CD1c-positive myeloid dendritic cell (primary cell): ENCODE data around the gene LY9.
A peak's percentile ranks its signal among the peaks of the same experiment; 100 is the strongest.
"Not testable (repeated sequence)": the region's sequence is repeated elsewhere in the genome, so short reads cannot be mapped to it uniquely, and the experiment has no call there.

Experiments
- DNase-seq: peaks from one replicate; pipeline ENCODE4 v3.0.0-alpha.2; 2016; ENCODE audit errors: extremely low spot score

Gene LY9

DNA sequence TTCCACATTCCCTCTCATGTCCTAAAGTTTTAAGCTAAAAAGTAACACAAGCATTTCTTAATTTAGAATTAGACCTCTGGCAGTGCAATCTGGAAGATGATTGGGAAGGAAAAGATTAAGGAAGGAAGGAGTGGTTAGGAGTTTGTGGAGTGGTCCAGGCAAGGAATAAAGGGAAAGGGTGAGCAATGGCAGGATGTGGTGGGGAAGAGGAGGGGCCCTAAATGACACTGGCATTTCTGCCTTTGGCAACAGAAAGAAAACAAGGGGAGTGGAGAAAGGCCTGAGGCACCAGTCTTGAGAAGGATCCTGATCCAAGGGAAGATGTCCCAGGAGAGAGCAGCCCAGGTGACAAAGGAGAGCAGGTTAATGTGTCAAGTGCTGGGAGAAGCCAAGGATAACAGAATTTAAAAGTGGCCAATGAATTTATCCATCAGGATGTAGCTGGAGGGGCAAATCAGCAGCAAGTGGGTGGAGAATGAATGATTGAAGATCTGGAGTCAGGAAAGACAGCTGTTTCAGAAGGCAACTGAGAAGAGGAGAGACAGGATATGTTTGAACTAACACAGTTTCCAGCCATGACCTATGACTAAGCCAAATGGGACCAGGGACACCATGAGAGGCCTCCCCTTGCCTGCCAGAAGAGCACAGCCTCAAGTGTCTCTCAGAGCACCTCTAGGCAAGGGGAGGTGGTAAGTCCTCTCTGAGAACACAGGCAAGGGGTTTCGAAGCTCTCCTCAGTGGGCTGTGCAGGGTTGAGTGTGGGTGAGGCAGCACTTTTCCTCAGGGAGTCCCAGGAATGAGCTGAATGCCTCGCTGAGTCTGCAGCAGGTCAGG, 20.9 kb upstream of the LY9 start:
- DNase-seq: no peak

DNA sequence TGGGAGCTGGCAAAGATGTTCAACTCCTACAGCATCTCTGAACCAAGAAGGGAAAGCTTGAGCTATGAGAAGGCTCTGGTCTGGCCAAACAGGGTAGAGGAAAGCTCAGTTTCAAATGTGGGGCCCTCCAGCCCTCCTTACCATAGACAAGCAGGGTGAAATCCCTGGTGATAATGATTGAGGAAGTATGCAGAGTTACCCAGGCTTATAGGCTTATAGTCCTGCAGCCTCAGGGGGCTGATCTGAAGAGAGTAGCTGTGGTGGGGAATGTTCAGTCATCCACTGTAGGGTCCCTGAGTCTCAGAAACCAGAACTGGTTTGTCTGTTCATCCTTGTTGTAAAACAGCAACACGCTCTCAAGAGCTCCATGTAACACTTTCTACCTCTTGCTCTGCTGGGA, 19.8 kb upstream of the LY9 start:
- DNase-seq: no peak

DNA sequence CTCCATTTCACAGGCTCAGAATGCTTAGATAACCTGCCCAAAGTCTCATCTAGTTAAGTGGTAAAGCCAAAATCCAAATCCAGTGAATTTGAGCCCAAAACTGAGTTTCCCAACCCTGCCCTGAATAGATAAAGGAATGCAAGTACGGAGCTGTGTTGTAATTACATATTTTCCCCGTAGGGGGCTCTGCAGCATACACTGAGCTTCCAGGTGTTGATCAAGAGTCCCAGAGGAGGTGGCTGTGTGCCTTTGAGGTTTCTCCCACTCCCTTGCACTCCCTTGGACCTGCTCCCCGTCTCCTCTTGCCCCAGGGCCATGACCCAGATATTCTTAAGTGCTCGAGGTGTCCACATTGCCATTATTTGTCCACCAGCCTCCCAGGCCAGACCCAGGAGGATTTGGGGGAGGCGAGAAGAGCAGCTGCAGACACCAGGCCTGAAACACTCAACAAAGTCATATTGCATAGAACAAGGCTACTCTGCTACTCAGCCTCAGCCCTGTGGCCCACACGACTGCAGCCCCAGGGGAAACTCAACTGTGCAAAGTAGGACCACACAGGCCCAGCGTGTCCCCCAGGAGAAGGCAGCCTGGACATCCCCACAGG, 18.4 kb upstream of the LY9 start:
- peak; percentile 67 for DNase-seq

DNA sequence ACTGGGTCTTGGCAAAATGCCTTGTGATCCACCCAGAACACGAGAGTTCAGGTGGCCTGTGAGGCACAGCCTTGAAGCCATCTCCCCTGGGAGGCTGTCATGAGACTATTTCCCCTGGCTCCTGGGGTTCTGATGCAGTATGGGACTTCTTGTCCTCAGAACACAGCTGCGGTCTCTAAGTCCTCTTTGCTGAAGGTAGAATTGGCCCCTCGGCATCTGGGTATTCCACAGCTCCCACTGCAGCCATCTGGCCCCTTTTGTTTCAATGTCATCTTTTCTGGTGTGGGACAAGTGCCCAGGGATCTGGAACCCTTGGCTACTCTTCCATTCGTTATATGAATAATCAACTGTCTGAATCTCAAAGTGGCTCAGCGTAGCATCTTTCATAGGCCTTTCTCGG, 17.0 kb upstream of the LY9 start:
- no peak for DNase-seq

DNA sequence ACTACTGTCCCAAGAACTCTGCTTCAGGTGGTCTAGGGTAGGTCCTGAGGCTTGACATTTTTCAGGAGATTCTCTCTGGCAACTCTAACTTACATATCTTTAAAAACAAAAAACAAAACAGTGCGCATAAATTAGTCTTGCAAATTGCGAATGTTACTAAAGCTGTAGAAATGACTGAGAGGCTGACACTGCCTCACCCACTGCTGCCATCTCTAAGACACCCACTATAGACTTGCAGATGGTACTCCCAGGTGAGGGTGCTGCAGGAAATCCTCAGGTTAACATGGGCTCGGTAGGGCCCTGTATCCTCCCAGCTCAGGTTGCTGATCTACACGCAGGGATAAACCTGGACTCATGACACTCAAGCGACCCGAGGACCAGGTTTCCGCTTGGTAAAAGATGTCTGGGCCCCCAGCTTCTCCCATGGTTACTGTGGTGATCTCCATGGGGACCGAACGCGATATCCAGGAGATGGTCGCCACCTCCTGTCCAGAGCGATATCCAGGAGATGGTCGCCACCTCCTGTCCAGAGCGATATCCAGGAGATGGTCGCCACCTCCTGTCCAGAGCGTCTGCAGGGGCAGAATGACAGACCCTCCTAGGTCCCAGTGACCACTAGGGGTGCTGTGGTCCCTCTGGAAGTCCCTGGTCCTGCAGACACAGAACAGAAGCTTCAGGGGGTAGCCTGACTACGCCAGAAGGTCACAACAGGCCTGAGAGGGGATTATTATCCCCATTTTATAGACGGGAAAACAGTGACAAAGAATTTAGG, 16.2 kb upstream of the LY9 start:
- DNase-seq: no peak

DNA sequence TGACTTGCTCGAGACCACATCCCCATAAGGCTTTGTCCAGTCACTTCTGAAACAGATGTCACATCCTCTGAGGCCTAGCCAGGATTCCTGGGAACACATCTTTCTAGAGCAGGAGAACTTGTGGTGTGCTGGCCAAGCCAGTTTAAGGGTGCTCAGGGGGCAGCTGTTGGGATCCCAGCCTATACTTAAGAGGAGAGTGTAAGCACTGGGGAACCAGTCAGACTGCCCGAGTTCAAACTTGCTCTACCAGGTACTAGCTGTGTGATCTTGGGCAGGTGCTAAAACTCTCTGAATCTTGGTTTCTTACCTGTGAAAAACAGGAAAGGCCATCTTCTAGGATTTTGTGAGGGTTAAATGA, 15.6 kb upstream of the LY9 start:
- DNase-seq: no peak

DNA sequence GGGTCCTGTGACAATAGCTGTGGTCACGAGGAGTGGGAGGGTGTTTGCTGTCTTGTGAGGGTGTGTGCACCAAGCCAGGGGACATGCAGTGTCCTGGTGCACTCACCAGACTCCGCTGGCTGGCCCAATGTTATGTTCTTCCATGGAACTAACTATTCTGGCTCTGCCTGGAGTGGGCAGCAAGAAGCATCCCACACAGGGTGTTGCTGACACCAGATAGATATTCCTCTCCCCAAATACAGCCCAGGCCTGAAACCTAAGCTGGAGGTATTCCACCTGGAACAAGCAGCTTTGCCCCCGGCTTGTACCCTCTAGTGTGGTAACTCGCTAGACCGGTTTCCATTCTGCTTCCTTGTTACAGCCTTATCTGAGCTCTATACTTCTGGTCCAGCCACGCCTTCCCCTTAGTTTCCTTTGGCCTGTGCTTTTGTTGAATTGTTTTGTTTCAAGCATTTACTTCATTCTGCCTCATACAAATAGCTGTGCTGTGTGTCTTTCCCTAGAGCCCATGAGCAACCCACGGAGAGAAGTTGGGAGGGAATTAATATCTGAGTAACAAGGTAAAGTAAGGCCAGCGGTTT, 14.7 kb upstream of the LY9 start:
- peak; percentile 29 for DNase-seq

DNA sequence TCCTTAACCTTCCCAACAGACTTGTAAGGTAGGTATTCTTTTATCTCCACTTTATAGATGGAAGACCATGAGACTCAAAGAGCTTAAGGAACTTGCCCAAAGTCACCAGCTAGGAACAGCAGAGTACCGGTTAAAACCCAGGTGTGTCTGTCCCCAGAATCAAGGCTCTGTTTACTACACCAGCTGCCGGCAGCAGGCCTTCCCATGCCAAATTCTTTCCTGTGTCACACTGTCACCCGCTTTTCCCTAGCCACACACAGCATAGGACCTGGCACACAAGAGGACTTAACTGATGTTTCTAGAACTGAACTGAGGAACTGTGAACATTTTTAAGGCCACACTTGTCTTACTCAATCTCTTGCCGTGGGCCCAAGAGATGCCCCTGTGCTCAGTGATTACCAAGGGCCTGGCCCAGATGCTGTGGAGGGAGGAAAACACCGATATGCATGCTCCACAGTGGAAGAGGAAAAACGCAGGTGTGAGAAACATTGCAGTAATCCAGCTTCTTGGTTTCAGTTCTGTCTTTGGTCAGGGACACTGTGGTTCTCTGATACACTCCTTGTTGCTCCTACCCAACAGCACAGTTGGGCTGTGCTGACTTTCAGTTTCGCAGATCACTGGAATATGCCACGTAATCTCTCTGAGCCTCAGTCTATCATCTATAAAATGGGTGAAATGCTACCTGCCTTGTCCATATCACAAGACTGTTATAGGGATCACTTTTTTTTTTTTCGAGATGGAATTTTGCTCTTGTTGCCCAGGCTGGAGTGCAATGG, 13.9 kb upstream of the LY9 start:
- DNase-seq: peak; percentile 75

DNA sequence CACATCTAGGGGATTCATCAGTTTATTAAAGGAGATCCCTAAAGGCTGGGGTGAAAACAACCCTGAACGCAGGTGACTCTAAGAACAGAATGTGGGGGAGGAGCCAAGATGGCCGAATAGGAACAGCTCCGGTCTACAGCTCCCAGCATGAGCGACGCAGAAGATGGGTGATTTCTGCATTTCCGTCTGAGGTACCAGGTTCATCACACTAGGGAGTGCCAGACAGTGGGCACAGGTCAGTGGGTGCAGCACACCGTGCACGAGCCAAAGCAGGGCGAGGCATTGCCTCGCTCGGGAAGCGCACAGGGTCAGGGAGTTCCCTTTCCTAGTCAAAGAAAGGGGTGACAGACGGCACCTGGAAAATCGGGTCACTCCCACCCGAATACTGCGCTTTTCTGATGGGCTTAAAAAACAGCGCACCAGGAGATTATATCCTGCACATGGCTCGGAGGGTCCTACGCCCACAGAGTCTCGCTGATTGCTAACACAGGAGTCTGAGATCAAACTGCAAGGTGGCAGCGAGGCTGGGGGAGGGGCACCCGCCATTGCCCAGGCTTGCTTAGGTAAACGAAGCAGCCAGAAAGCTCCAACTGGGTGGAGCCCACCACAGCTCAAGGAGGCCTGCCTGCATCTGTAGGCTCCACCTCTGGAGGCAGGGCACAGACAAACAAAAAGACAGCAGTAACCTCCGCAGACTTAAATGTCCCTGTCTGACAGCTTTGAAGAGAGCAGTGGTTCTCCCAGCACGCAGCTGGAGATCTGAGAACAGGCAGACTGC, 12.8 kb upstream of the LY9 start:
- not testable (repeated sequence) for DNase-seq

DNA sequence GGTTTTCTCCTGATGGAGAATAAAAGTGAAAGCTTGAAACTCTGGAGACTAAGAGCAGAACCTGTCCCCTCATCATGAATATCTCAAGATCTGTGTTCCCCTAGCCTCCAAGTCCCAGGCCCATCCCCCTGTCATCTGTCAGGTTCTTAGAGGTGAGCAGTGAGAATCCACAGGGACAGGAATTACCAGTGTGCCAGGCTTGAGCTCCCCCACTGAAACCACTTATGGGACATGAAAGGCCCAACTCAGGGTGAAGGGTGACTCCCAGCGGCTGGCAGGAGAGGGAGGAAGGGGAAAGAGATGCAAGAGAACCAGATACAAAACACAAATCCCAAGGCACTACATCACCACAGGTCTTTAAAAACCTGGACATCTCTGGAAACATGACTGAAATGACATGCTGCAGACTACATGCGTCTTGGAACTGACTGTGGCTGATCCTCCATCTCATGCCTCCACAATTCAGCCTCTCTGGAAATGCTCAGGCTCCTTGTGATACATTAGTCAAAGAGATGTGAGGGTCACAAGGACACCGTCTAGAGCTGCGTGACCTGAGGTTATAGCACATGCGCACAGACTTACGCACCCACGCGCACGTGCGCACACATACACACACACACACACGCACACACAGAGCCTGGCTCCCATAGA, 6.8 kb upstream of the LY9 start:
- DNase-seq: no peak

DNA sequence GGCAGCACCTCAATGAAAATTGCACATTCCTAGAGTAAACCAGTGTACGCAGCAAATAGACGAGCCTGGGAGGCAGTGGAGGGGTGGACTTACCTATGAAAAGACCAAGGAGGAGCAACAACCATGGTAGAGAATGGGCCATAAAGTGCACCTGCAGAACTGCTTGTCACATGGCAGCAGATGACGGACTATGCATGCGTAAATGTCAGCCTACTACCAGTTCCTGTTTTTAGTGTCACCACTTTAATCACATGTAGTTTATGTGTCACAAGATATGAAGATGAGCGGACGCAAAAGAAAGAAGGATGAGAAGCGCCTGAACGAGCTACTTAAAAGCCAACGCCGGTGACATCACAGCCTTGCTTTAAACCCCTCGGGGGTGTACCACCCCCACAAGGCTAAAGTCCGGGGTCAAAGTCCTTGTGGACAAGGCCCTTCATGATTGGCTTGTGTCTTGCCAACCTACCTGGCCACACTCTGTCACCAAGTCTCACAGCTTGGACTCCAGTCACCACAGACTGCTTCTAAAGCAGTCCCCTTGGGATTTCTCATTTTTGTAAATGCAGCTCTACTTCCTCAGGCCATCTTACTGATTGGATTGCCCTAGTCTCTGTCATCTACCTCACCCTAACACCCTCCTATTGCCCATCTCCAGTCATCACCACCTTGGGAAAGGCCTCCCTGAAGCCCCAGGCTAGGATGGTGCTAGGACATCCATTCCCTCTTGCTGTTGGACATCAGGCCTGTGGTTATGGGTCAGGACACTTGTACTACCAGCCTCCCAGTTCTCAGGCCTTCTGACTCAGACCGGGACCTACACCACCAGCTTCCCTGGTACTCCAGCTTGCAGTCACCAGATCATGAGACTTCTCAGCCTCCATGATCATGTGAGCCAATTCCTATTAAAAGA, 6.0 kb upstream of the LY9 start:
- DNase-seq: peak; percentile 88

DNA sequence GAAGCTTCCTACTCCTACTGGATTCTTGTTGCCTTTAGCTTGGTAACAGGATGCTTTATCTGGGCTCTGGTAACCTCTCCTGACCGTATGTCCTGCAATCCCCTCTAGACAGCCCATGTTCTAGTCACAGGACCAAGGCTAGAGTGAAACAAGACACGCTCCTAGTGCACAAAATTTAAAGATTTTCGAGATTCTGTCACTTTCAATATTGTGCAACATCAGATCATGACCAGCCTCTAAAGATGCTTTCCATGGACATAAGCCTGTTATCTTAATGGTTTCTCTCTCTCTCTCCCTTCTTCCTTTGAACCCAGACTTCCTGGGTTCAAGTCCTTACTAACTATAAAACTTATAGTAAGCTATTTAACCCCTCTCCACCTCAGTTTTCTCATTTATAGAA, 1.6 kb upstream of the LY9 start:
- no peak for DNase-seq

DNA sequence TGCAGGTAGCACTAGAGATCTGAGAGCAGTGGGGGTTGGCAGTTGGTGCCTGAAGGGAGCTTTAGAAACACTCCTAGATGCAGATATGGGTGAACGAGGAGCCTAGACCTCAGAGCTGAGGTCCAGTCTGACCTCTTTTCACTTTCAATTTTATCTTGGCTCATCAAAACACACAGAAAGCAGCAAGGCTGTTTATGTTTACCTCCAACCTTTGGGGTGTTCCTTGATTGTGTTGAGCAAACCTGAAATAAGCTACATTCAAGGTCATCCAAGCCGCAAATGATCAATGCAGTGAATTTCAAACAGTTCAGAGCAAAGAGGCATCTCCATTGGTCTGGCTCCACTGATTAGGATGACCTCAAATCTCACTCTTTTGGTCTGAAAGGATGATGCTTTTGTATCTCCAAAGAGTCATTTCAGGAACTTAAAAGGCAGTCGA, 1.3 kb downstream of the LY9 start:
- DNase-seq: no peak

DNA sequence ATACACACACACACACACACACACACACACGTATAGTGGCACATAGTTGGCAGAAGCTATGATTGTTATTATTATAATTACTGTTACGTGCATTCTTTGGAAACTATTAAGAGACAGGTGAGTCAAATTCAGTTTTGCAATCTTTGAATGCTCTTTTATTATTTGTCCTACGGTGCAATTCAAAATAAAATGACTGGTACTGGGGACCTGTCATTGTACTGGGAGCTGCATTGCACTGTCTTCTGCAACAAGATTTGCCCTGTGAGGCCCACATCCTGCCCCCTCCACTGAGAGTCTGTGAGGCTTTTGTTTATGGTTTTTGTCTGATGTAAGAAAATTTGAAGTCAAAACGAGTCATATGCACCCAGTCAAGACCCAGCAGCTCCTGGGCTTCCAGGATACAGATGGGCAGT, 1.9 kb downstream of the LY9 start:
- DNase-seq: no peak

DNA sequence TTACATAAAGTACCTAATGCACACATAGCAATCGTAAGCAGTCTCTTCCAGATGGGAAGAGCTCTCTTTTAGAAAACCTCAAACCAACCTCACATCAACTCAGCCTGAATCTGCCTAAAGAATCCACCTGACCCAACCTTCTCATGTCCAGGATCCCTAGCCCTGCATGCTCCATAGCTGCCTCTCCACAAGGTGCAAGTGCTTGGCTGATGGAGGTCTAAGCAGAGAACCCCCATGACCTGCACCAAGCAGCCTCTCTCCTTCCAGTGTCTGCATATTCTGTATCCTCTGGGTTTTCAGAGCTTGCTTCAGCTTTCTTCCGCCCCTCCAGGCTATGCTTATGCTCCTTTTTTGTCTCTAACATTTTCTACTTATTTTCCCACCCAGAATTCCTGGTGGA, 2.5 kb downstream of the LY9 start:
- no peak for DNase-seq

DNA sequence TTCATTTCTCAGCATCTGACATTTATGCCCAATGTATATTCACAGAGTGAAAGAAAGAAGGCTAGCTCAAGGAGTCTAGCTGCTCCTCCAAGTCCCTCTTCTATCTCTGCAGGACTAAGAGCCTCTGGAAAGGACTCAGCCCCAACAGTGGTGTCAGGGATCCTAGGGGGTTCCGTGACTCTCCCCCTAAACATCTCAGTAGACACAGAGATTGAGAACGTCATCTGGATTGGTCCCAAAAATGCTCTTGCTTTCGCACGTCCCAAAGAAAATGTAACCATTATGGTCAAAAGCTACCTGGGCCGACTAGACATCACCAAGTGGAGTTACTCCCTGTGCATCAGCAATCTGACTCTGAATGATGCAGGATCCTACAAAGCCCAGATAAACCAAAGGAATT, 3.7 kb downstream of the LY9 start:
- no peak for DNase-seq

DNA sequence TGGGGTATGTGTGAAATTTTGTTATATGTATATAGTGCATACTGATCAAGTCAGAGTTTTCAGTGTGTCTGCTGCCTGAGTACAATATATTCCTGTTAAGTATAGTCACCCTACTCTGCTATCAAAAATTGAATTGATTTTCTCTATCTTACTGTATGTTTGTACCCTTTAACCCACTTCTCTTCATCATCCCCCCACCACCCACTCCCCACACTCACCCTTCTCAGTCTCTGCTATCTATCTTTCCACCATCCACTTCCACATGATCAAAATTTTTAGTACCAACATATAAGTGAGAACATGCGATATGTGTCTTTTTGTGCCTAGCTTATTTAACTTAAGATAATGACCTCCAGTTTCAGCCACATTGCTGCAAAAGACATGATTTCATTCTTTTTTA, 4.2 kb downstream of the LY9 start:
- DNase-seq: no peak

DNA sequence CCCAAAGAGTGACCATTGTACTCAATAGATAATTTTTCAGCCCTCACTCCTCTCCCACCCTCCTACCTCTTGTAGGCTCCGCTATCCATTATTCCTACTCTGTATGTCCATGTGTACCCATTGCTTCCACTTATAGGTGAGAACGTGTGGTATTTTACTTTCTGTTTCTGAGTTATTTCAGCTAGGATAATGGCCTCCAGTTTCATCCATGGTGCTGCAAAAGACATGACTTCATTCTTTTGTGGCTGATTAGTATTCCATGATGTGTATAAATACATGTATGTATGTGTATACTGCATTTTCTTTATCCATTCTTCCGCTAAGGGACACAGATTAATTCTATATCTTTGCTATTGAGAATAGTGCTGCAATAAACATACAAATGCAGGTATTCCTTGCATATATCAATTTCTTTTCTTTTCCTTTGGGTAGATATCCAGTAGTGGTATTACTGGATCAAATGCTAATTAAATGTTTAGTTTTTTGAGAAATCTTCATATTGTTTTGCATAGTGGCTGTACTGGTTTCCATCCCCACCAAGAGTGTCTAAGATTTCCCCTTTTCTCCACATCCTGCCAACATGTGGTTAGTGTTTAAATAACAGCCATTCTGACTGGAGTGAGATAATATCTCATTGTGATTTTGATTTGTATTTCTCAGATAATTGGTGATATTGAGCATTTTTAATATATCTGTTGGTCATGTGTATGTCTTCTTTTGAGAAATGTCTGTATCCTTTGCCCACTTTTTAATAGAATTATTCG, 4.9 kb downstream of the LY9 start:
- DNase-seq: no peak
